ENCODE results near the gene LIME1. TPM values are rescaled to one million over a fixed set of nuclear protein-coding genes. Genes with fewer than 3 reads are reported as not detected.
A peak's percentile ranks its signal among the peaks of the same experiment; 100 is the strongest.

The LIME1 gene
- total and polyA plus RNA-seq, 12 donors: 0.22 to 103 (median 8.4) TPM

GRCh38 chr20:63707558-63708300, 28.7 kb upstream of the LIME1 start, which contains the start of the genes ARFRP1 and ZGPAT:
TSS of gene ARFRP1 (minus strand) at chr20:63707976. CDS start at chr20:63707091, 885 bp downstream.
TSS of gene ZGPAT (plus strand) at chr20:63708039. CDS start at chr20:63708581, 542 bp downstream.
- Histone ChIP-seq H3K27ac (peak within 1 kb of the TSS; percentile 80 to 93 (median 90)), H3K4me3 (peak within 1 kb of the TSS; percentile 79 to 95 (median 88)), H3K36me3 (replicated peaks in 1 of 2) (peaks cover 0 to 63% of the 10 kb centered on the region in 2 donors), H3K9me3 (replicated peaks in 1 of 3) (no peaks in the 10 kb centered on the region), H3K27me3 (no peaks in the 10 kb centered on the region), H3K4me1 (replicated peaks in 1 of 2) (peaks cover 19 to 22% of the 10 kb centered on the region in 2 donors)
- no peak for TF ChIP-seq CTCF (IDR thresholded peaks at IDR 0.05)
- peak; percentile 13 to 49 for TF ChIP-seq POLR2A (IDR thresholded peaks at IDR 0.05)
- peak; percentile 87 to 93 (median 89) for DNase-seq
- intact Hi-C loops (cut with DNase I): loop anchor here in 1 of 2 donors (10.0 kb wide), 1 partner anchor 147 kb away; no protein-coding TSS in a partner anchor
- WGBS, 4 donors: 0 to 1% (median 1%) methylated on average over 1 to 98 of the region's 98 CpGs

- DNase-seq: peak in 6 of 7 donors; percentile 20 to 60 (median 40)
- TF ChIP-seq POLR2A (IDR thresholded peaks at IDR 0.05) (no peak), CTCF (IDR thresholded peaks at IDR 0.05) (no peak)
- Histone ChIP-seq H3K36me3 (replicated peaks in 1 of 2) (peaks cover 0 to 61% of the 10 kb centered on the region in 2 donors), H3K4me1 (replicated peaks in 1 of 2) (peaks cover 19 to 22% of the 10 kb centered on the region in 2 donors), H3K9me3 (replicated peaks in 1 of 3) (no peaks in the 10 kb centered on the region), H3K27ac (peak overlapping the region in 4 of 5 donors; percentile 80 to 93 (median 90)), H3K27me3 (no peaks in the 10 kb centered on the region), H3K4me3 (peak overlapping the region in 3 of 4 donors; percentile 79 to 95 (median 88))
- 22 to 49% (median 35%) methylated on average over 23 to 67 of the region's 67 CpGs for WGBS, 4 donors
- intact Hi-C loops (cut with DNase I): loop anchor here in 1 of 2 donors (10.0 kb wide), 1 partner anchor 146 kb away; no protein-coding TSS in a partner anchor
These were observed 27.9 kb upstream of the LIME1 start for GRCh38 chr20:63708301-63709148.

- Histone ChIP-seq H3K27me3 (no peaks in the 10 kb centered on the region), H3K4me1 (replicated peaks in 1 of 2) (peaks cover 19 to 22% of the 10 kb centered on the region in 2 donors), H3K36me3 (replicated peaks in 1 of 2) (peaks cover 0 to 55% of the 10 kb centered on the region in 2 donors), H3K4me3 (peak overlapping the region in 1 of 4 donors; percentile 95), H3K27ac (no peak overlapping the region), H3K9me3 (replicated peaks in 1 of 3) (no peaks in the 10 kb centered on the region)
- TF ChIP-seq POLR2A (IDR thresholded peaks at IDR 0.05) (no peak), CTCF (IDR thresholded peaks at IDR 0.05) (no peak)
- intact Hi-C loops (cut with DNase I): loop anchor here in 1 of 2 donors (10.0 kb wide), 1 partner anchor 146 kb away; no protein-coding TSS in a partner anchor
- 88 to 91% (median 89%) methylated on average over 17 of the region's 17 CpGs for WGBS, 4 donors
- DNase-seq: peak in 3 of 7 donors; percentile 17 to 52 (median 20)
These were observed 27.3 kb upstream of the LIME1 start for GRCh38 chr20:63709149-63709527.
